ENCODE results near the gene BTF3. TPM values are rescaled to one million over a fixed set of nuclear protein-coding genes. Genes with fewer than 3 reads are reported as not detected.
A peak's percentile ranks its signal among the peaks of the same experiment; 100 is the strongest.

Gene BTF3
- total and polyA plus RNA-seq, 4 donors: 370 to 645 (median 516) TPM

DNA sequence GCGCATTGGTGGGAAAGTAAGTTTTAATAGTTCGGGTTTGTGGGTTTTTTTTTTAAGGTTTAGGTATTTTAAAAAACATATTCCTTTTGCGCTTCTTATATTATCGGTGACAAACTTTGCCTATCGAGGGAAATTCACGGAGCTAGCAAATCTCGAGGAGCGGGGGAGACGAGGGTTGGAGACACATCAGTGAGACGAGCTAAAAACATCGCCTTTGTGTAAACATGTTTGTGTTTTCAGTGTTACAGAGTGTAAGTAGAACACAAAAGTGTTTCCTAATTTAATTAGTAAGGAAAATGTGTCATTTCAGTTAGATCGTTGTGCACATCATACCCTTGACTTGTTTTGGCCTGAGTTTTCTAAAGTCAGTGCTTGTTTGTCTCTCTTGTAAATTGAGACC lies 945 bp downstream of the BTF3 start:
- Histone ChIP-seq H3K36me3 (ENCODE audit: control insufficient read depth in 4 of 4, insufficient read depth in 4 of 4, low read length in 4 of 4) (peaks cover 7 to 24% (median 15%) of the 10 kb centered on the region in 4 donors), H3K4me3 (peak overlapping the region; percentile 96), H3K27me3 (ENCODE audit: control insufficient read depth in 3 of 3, insufficient read depth in 3 of 3, low read length in 2 of 3) (no peaks in the 10 kb centered on the region), H3K9me3 (ENCODE audit: control insufficient read depth in 4 of 4, insufficient read depth in 3 of 4, low read length in 3 of 4) (no peaks in the 10 kb centered on the region), H3K4me1 (ENCODE audit: control insufficient read depth in 5 of 5, insufficient read depth in 5 of 5, low read length in 5 of 5) (peaks cover 0 to 24% (median 7%) of the 10 kb centered on the region in 5 donors), H3K9ac (ENCODE audit: insufficient read depth in 1 of 2, low read length in 2 of 2) (peak overlapping the region; percentile 81 to 96), H3K27ac (ENCODE audit: low read depth in 1 of 2, low read length in 1 of 2) (peak overlapping the region in 1 of 2 donors; percentile 89)
- 7 to 10% methylated on average over 12 of the region's 12 CpGs for WGBS, 2 donors
- ATAC-seq (ENCODE audit: insufficient read depth, low FRiP score) (no peak), DNase-seq (peak in 2 of 3 donors; percentile 8 to 10)
- TF ChIP-seq, protein P1, sequence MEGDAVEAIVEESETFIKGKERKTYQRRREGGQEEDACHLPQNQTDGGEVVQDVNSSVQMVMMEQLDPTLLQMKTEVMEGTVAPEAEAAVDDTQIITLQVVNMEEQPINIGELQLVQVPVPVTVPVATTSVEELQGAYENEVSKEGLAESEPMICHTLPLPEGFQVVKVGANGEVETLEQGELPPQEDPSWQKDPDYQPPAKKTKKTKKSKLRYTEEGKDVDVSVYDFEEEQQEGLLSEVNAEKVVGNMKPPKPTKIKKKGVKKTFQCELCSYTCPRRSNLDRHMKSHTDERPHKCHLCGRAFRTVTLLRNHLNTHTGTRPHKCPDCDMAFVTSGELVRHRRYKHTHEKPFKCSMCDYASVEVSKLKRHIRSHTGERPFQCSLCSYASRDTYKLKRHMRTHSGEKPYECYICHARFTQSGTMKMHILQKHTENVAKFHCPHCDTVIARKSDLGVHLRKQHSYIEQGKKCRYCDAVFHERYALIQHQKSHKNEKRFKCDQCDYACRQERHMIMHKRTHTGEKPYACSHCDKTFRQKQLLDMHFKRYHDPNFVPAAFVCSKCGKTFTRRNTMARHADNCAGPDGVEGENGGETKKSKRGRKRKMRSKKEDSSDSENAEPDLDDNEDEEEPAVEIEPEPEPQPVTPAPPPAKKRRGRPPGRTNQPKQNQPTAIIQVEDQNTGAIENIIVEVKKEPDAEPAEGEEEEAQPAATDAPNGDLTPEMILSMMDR (IDR thresholded peaks at IDR 0.05; ENCODE audit: control extremely low read depth, extremely low read depth): no peak

DNA sequence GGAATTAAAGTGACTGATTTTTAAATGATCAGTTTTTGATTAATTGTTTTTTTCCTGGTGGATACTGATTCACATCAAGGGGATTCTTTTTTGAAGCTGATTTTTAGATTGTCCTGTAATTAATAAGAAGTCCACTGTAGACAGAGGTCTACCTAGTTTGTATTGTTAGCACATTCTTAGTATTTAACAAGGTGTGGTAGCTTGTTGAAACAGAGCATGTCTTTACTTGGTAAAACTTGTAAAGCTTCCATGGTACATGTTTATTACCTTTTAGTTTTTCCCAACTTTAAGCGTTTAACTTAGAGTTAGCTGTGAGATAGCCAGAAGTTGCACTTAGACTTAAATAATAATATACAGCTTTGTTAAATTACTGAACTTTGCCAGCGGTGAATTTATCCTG lies 1.5 kb downstream of the BTF3 start:
- H3K9me3 ChIP-seq (ENCODE audit: control insufficient read depth in 4 of 4, insufficient read depth in 3 of 4, low read length in 3 of 4): no peaks in the 10 kb centered on the region
- H3K36me3 ChIP-seq (ENCODE audit: control insufficient read depth in 4 of 4, insufficient read depth in 4 of 4, low read length in 4 of 4): peaks cover 8 to 29% (median 16%) of the 10 kb centered on the region in 4 donors
- TF ChIP-seq, protein P1 (IDR thresholded peaks at IDR 0.05; ENCODE audit: control extremely low read depth, extremely low read depth): no peak
- DNase-seq (no peak), ATAC-seq (ENCODE audit: insufficient read depth, low FRiP score) (no peak)
- H3K9ac ChIP-seq (ENCODE audit: insufficient read depth in 1 of 2, low read length in 2 of 2): peak overlapping the region in 1 of 2 donors; percentile 81
- WGBS, 2 donors: 77 to 89% methylated on average over 2 of the region's 2 CpGs
- H3K27ac ChIP-seq (ENCODE audit: low read depth in 1 of 2, low read length in 1 of 2): no peak overlapping the region
- H3K4me1 ChIP-seq (ENCODE audit: control insufficient read depth in 5 of 5, insufficient read depth in 5 of 5, low read length in 5 of 5): peaks cover 0 to 24% (median 7%) of the 10 kb centered on the region in 5 donors
- H3K27me3 ChIP-seq (ENCODE audit: control insufficient read depth in 3 of 3, insufficient read depth in 3 of 3, low read length in 2 of 3): no peaks in the 10 kb centered on the region
- no peak overlapping the region for H3K4me3 ChIP-seq

DNA sequence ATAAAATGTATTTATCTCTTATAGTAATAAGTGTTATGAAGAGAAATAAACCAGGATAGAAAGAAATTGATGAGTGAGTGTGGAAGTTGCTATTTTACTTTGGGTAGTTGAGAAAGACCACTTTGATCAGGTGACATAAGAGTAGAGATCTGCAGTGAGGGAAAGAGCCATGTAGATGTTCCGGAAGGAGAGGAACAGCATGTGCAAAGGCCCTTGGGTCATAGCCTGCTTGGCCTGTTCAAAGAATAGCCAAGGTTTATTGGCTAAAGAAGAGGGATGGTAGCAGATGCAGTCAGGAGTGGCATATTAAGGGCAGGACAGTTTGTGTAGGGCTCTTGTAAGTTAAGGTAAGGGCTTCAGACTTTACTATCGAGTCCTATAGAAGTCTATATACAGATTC lies 3.2 kb downstream of the BTF3 start:
- WGBS, 2 donors: 93 to 98% methylated on average over 2 of the region's 2 CpGs
- Histone ChIP-seq H3K36me3 (ENCODE audit: control insufficient read depth in 4 of 4, insufficient read depth in 4 of 4, low read length in 4 of 4) (peaks cover 9 to 36% (median 21%) of the 10 kb centered on the region in 4 donors), H3K27me3 (ENCODE audit: control insufficient read depth in 3 of 3, insufficient read depth in 3 of 3, low read length in 2 of 3) (no peaks in the 10 kb centered on the region), H3K4me1 (ENCODE audit: control insufficient read depth in 5 of 5, insufficient read depth in 5 of 5, low read length in 5 of 5) (peaks cover under 1 to 24% (median 7%) of the 10 kb centered on the region in 5 donors), H3K27ac (ENCODE audit: low read depth in 1 of 2, low read length in 1 of 2) (no peak overlapping the region), H3K4me3 (no peak overlapping the region), H3K9me3 (ENCODE audit: control insufficient read depth in 4 of 4, insufficient read depth in 3 of 4, low read length in 3 of 4) (no peaks in the 10 kb centered on the region), H3K9ac (ENCODE audit: insufficient read depth in 1 of 2, low read length in 2 of 2) (no peak overlapping the region)
- DNase-seq (no peak), ATAC-seq (ENCODE audit: insufficient read depth, low FRiP score) (no peak)
- TF ChIP-seq, protein P1 (IDR thresholded peaks at IDR 0.05; ENCODE audit: control extremely low read depth, extremely low read depth): no peak

DNA sequence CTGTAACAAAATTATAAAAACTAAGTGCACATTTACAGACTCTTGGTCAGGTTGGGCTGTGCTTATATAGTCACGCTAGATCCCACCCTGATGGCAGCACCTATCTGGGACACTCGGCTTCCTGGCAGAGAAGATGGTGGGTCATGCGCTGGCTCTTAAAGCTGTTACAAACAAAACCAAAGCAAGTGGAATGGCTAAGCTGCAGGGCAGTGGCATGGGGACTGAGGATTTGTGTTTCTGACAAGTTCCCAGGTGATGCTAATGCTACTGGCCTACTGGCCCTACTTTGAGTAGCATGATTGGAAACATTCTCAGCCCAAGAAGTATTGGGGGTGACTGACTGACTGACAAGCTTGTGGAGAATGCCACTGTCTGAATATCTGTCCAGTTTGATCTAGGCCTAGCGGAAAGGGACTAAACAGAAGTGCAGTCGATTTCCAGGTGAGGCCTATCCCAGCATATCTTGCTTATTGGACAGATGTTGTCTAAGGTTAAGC lies 8.3 kb downstream of the BTF3 start:
- TF ChIP-seq, protein P1 (IDR thresholded peaks at IDR 0.05; ENCODE audit: control extremely low read depth, extremely low read depth): no peak
- Histone ChIP-seq H3K27ac (ENCODE audit: low read depth in 1 of 2, low read length in 1 of 2) (peak overlapping the region in 1 of 2 donors; percentile 80), H3K9ac (ENCODE audit: insufficient read depth in 1 of 2, low read length in 2 of 2) (no peak overlapping the region), H3K36me3 (ENCODE audit: control insufficient read depth in 4 of 4, insufficient read depth in 4 of 4, low read length in 4 of 4) (peaks cover 10 to 27% (median 21%) of the 10 kb centered on the region in 4 donors), H3K9me3 (ENCODE audit: control insufficient read depth in 4 of 4, insufficient read depth in 3 of 4, low read length in 3 of 4) (peaks cover 0 to 1% (median 0%) of the 10 kb centered on the region in 4 donors), H3K4me1 (ENCODE audit: control insufficient read depth in 5 of 5, insufficient read depth in 5 of 5, low read length in 5 of 5) (peaks cover 0 to 7% (median 4%) of the 10 kb centered on the region in 5 donors), H3K4me3 (no peak overlapping the region), H3K27me3 (ENCODE audit: control insufficient read depth in 3 of 3, insufficient read depth in 3 of 3, low read length in 2 of 3) (no peaks in the 10 kb centered on the region)
- DNase-seq (no peak), ATAC-seq (ENCODE audit: insufficient read depth, low FRiP score) (no peak)
- 81 to 91% methylated on average over 5 of the region's 5 CpGs for WGBS, 2 donors
